HG02763 (cell line): ENCODE results near the gene GFOD1.
A peak's percentile ranks its signal among the peaks of the same experiment; 100 is the strongest.

Source experiments
- ATAC-seq: cut with Tn5 transposase; IDR thresholded peaks from one replicate; pipeline ENCODE4 v1.9.1; 2021; ENCODE audit warnings: mild to moderate bottlenecking, moderate library complexity; ENCODE audit not compliant: unreplicated experiment

The GFOD1 gene

GRCh38 chr6:13427801-13428582, 59.4 kb downstream of the GFOD1 start:
- peak; percentile 67 for ATAC-seq

DNA sequence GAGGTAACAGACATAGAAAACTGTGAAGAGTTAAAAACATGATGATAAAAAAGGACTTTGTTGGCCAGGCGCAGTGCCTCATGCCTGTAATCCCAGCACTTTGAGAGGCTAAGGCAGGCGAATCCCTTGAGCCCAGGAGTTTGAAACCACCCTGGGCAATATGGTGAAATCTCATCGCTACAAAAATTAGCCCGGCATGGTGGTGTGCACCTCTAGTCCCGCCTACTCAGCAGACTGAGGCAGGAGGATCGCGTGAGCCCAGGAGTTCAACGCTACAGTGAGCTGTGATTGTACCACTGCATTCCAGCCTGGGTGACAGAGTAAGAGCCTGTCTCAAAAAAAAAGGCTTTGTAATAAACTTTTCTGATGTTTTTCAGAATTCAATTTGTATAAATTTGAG, 60.1 kb downstream of the GFOD1 start:
- ATAC-seq, result no peak

DNA sequence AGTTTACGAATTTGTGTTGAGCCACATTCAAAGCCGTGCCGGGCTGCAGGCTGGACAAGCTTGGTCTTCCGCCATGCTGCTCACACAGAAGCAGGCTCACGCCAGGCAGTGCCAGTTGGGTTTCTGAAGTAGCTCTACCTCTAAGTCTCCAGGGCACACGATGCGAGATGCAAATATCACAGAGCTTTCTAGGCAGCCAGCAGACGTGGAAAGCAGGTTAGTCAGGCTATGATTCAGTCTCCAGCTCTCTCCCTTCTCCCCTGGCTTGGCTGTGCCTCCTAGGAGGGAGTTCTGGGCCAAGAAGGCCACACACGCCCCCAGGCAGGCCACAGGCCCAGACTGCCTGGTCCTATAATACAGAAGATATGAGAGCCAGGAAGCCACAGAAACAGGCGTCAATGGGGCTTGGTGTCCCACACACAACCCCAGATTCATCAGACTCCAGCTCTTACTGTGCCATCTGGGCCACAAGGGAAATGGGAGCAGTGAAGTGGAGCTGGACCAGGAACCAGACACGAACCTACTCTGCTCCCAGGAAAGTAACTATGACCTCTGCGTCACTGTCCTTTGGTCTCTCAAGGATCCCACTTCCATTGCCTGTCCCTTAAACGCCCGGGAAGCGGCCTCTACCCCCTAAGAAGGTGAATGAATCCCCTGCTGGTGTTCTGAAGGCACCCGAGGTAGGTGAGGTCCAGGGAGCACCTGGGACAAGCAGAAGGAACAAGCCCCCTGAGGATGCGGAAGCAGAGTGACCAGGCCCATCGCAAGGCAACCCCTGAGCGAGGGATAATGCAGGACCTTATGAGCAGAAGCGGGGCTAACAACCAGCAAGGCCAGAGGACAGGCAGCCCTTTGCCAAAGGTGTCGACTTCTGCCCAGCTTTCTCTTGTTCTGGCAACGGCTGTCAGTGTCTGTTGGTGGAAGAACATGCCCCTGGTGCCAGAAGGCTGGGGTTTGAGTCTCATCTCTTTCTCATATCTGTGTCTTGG, 61.2 kb downstream of the GFOD1 start:
- ATAC-seq, result no peak

DNA sequence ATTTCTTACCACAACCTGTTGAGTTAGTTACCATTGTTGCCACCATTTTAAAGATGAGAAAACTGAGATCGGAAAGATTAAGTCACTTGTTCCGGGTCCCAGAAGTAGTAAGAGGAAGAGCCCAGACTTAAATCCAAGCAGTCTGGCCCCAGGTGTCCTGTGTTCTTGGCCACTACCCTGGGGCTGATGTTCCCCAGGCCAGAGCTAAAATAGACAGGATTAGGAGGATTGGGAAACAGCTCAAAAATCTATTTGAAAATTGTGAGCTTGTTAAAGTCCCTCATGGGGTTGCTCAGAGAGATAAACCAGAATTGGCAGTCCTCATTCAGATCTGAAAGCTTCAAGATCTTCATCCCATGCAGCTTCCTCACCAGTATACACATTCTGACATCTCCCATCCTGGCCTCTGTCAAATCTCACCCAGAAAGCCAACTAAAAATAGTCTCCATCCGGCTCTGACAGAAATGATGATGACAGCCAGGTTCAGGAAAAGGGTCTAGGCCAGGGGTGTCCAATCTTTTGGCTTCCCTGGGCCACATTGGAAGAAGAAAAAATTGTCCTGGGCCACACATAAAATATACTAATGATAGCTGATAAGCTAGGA, 62.0 kb downstream of the GFOD1 start:
- no peak for ATAC-seq

DNA sequence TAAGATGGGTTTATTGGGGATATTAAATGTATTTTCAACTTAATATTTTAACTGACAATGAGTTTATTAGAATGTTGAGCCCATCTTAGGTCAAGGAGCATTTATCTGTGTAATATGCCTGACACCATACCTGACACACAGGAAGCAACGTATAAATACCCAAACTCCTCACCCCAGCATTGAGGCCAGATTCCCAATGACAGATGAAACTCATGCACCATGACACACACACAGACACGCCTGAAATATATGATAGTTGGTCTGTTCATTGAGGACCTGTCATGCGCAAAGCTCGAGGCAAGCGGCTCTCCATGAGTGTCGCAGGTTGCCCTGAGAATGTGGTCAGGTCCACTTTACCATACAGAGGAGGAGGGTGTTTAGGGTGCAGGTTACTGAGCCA, 64.1 kb downstream of the GFOD1 start:
- ATAC-seq, result no peak

DNA sequence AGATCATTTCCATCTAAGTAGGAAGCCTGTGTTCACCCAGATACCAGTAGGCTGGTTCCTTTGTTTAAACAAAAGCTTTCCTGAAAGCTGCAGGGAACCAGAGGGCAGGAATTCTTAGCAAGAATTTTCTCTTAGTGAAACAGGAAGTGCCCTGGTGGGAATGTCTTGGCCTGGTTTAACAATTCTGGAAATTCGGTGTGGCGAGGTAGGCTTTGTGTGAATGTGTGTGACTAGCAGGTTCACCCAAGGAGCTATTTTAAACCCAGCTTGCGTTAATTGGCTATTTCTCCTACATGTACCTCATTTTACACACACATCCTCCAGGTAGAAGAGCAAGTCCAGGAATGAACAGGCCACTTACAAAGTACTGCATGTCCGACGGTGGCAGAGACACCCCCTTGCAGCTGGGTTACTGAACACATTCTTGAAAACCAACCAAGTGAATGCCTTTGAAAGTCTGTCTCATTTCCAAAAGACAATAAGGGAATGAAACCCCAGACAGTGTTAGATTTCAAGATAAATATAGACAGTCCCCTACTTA, 64.6 kb downstream of the GFOD1 start:
- ATAC-seq, result no peak

GRCh38 chr6:13421425-13422059, 65.9 kb downstream of the GFOD1 start:
- ATAC-seq, result no peak

- no peak for ATAC-seq
These were observed 67.1 kb downstream of the GFOD1 start for GRCh38 chr6:13420269-13420668.

DNA sequence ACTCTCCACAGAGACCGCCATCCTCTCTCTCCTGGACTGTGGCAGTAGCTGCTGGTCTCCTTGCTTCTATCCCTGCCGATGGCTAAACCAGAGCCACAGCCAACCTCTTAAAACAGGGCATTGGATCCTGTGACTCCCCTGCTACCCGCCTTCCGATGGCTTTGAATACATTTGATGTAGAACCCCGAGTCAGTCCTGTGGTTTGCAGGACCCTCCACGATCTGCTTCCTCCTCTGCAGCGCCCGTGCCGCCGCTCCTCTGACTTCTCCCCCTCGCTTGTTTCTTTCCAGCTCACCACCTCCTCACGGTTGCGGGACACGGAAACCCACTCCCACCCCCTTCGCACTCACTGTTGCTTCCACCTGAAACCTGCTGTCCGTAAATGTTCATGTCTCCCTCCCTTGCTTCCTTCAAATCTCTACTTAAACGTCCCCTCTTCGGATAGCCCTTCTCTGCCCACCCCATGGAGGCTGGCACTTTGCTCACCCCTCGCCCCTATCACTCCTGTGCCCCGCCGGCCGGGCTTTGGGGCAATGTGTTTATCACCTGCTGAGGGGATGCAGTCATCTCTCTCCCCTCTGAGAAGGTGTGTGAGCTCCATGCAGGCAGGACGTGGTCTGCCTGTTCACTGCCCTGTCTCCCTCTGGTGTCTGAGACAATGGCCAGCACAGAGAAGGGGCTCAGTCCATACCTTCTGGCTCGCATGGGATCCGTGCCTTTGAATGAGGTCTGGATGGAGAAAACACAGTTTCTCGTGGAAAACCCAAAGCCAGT, 67.8 kb downstream of the GFOD1 start:
- no peak for ATAC-seq

- no peak for ATAC-seq
These were observed 68.6 kb downstream of the GFOD1 start for GRCh38 chr6:13418844-13419243.

GRCh38 chr6:13417954-13418353, 69.4 kb downstream of the GFOD1 start:
- no peak for ATAC-seq

- no peak for ATAC-seq
These were observed 70.0 kb downstream of the GFOD1 start for GRCh38 chr6:13417431-13417830.

- no peak for ATAC-seq
These were observed 72.1 kb downstream of the GFOD1 start for GRCh38 chr6:13415283-13415682.

- ATAC-seq, result no peak
These were observed 73.4 kb downstream of the GFOD1 start for GRCh38 chr6:13413900-13414555.

DNA sequence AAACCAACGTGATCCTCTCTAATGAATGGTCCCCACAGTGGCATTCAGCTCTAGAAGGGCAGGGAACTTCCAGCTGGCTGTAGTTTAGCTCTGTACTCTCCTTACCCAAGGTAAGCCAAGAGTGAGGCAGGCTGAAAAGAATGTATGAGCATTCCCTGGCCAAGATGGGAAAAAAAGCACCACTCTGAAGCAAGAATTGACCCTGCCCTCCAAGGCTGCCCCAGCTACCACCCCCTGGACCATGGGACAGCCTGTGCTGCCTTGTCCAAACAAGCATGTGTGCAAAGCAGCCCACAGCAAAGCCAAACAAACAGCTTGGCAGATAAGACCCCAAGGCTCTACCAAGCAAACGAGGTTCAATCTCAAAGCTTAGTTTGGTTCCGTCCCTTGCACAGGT, 73.9 kb downstream of the GFOD1 start:
- ATAC-seq, result no peak

GRCh38 chr6:13412639-13413465, 74.5 kb downstream of the GFOD1 start:
- ATAC-seq, result no peak

- no peak for ATAC-seq
These were observed 75.2 kb downstream of the GFOD1 start for GRCh38 chr6:13412211-13412610.

DNA sequence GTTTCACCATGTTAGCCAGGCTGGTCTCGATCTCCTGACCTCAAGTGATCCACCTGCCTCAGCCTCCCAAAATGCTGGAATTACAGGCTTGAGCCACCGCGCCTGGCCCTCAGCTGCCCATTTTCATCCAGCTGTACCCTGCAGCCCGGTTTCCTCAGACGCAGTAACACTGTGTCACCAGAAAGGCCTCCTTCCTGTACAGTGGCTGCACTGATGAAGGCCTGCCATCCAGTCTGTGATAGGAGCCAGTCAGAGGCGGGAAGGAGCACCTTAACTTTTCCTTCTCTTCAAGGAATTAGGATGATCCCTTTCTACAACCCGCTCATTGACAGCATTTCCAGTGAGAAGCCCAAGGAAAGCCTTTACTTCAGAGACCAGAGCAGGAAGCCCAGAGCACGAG, 75.9 kb downstream of the GFOD1 start:
- ATAC-seq, result no peak

GRCh38 chr6:13409991-13410390, 77.4 kb downstream of the GFOD1 start:
- no peak for ATAC-seq
